HG03571 (cell line): ENCODE measurements around the gene SYNPO.

ENCODE experiments used
- ATAC-seq: cut with Tn5 transposase; IDR thresholded peaks from one replicate; pipeline ENCODE4 v1.9.1; 2021; ENCODE audit not compliant: unreplicated experiment

SYNPO gene

GRCh38 chr5:150607991-150608390 is 32.5 kb upstream of the SYNPO start:
- no peak for ATAC-seq

DNA sequence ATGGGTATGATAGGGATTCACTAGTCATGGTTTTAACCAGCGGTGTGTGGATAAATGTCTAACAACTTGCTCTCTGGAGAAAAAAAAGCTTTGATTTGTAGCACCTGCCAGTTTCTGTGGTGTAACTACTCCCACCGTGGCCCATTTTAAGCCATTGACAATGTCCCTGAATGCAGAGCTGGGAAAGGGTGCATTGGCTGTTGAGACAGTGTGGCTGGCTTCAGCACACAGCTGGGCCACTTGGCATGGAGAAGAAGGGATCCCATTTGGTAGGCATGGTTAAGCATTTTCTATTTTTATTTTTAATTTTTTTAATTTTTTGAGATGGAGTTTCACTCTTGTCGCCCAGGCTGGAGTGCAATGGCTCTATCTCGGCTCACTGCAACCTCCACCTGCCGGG is 31.5 kb upstream of the SYNPO start:
- ATAC-seq = no peak

DNA sequence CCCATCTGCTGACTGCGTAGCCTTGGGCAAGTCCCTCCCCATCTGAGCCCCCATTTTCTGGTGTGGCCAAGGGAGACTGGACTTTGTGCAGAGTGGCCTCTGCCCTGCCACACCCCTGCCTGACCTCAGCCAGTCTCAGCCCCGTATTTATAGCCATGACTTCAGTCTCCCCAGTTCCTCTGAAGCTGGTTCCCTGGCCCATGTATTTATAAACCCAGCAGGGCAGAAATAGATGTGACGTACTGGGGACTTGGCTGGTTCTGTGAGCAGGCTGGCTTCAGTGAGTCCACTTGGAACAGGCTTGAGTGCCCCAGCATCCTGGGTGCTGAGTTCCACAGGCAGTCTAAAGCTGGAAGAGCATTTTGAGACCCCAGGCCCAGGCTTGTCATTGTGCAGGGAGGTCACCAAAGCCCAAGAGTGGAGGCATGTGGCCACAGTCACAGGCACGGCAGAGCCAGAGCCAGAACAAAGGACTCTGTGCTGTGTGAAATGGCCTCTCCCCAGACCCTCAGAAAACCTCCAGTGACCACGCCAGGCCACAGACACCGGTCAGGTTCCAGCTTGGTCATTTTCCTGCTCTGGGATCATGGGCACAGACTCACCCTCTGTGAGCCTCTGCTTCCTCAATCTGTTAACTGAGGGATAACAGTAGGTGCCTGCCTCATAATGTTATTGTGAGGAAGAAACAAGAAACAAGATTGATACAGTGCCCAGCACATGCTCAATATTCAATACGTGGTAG is 30.4 kb upstream of the SYNPO start:
- no peak for ATAC-seq

DNA sequence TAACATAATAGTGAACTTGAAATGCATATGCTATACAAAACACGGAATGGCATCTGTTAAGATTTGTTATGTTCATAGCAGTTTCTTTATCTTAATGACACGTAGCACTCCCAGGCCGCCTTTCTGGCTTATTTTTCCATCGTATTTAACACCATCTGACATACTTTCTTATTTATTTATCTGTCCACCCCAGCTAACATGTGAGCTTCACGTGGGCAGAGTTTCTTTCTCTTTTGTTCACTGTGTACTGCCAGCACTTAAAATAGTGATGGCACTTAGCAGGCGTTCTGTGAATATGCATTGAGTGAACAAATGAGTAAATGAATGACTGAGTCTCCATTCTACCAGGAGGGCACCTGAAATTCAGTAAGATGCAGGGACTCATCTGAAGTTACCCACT is 29.4 kb upstream of the SYNPO start:
- no peak for ATAC-seq

DNA sequence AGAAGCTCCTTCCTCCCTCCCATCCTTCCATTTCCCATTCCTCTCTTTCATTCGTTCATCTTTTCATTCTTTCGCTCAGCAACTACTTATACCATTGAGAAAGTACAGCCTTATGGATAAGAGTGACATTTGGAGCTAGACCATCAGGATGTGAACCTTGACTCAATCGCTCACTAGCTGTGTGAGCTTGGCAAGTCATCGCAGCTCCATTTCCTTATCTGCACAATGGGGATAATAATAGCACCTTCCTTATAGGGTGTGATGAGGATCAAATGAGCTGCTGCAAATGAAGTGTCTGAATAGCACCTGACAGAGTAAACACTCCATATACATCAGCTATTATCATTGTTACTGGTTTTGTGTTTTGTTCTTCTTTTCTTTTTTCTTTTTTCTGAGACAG is 28.1 kb upstream of the SYNPO start:
- no peak for ATAC-seq

DNA sequence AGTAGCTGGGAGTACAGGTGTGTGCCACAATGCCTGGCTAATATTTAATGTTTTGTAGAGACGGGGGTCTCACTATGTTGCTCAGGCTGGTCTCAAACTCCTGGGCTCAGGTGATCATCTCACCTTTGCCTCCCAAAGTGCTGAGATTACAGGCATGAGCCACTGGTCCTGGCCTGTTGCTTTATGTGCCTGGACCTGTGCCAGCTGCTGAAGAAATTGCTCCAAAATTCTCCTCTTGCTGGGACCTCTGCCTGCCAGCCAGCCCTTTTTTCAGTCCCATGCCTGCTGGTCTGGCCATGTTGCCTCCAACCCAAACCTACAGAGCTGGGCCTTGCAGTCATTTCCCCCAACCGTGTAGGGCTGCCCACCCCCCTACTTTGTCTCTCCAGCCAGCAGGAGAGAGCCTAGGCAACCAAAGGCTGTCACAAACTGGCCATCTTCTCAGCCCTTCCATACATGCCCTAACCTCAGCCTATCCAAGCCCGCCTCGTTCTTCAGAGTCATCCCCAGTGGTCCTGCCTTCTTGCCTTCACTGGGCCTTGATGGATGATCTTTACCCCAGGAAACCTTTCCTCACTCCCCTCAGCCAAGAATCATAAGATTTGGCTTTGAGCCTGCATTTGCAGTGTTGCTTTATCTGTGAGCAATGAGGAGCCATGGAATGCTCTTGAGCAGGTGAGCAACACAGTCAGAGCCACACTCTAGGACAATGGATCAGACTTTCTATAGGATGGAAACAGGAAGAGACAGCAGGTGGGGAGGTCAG is 27.4 kb upstream of the SYNPO start:
- no peak for ATAC-seq

GRCh38 chr5:150613991-150614660 is 26.3 kb upstream of the SYNPO start:
- ATAC-seq = no peak

- no peak for ATAC-seq
These were observed 25.8 kb upstream of the SYNPO start for GRCh38 chr5:150614661-150615060.

- ATAC-seq = no peak
These were observed 25.2 kb upstream of the SYNPO start for GRCh38 chr5:150615141-150615699.

DNA sequence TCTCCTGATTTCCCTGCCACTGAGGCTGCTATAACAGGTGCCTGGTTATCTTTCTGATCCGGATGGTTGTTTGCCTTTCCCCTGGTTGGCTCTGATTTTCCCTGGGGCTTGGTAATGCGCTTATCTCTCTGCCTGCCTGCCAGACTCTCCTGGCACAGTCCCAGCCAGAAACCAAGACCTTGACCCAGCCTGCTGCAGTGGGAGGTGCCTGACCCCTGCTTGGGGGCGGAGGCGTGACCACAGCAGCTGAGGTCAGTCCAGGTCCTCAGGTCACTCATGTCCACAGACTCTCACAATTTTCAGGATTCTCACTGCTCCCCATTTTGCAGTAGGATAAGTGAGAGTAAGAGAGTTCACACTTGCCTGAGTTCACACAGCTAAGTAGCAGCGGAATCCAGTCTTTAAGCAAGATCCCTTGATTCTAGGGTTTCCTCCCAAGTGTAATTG is 24.4 kb upstream of the SYNPO start:
- ATAC-seq = no peak

DNA sequence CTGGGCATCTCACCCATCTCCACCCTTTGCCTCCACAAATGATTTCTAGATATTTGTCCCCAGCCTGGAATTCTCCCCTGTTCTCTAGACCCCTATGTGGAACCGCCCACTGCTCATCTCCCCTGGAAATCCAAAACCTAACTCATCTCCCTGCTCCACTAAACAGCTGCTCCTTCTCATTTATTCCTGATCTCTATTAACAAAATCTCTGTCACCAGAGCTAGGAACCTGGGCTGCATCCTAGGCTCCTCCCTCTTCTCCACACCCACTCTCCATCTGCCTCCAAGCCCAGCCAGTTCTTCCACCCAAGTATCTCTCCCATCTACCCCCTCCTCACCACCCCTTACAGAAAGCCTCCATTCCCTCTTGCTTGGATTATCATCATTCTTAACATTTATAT is 24.0 kb upstream of the SYNPO start:
- no peak for ATAC-seq

DNA sequence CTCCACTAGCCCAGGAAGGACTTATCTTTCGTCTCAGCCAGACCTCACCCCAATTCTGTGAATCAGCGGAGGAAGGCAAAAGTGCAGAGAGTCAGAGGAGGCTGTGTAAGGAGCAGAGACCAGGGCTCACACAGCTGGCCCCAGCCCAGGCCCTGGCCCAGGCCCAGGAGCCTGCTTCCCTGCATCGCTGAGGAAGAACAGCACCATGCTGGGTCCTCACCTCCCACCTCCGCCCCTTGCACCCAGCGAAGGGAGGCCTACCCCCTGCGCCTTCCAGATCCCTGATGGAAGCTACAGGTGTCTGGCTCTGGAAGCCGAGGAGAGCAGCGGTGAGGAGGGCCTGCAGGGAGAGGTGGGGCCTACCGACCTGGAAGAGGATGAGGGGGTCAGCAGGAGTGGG is 22.3 kb upstream of the SYNPO start:
- ATAC-seq = no peak

DNA sequence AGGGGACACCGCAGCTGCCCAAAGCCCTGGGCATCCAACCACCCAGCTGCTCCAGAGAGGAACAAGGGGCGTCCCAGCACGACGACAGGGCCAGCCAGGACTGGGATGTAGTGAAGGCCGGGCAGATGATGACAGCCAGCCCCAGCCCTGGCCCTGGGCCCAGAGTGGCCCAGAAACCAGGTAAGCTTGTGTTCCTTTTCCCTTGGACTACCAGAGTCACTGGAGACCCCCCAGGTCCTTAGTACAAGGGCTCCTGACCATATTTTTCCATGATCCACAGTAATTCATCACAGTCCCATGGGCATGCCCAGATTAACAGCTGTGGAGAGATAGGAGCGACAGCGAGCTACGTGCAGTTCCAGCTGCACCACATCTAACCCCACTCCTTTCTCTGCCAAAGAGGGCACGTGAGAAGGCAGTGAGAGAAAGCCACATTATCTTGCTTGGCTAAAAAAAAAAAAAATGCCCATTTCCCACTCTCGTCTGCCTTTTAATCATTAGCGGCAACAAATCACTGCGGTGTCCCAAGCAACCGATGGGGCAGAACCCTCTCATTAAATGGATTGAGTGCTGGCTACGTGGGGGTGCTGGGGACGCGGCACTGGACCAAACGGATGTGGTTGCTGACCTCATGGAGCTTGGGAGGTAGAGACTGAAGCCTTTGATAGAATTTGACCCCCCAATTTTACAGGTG is 21.7 kb upstream of the SYNPO start:
- no peak for ATAC-seq

DNA sequence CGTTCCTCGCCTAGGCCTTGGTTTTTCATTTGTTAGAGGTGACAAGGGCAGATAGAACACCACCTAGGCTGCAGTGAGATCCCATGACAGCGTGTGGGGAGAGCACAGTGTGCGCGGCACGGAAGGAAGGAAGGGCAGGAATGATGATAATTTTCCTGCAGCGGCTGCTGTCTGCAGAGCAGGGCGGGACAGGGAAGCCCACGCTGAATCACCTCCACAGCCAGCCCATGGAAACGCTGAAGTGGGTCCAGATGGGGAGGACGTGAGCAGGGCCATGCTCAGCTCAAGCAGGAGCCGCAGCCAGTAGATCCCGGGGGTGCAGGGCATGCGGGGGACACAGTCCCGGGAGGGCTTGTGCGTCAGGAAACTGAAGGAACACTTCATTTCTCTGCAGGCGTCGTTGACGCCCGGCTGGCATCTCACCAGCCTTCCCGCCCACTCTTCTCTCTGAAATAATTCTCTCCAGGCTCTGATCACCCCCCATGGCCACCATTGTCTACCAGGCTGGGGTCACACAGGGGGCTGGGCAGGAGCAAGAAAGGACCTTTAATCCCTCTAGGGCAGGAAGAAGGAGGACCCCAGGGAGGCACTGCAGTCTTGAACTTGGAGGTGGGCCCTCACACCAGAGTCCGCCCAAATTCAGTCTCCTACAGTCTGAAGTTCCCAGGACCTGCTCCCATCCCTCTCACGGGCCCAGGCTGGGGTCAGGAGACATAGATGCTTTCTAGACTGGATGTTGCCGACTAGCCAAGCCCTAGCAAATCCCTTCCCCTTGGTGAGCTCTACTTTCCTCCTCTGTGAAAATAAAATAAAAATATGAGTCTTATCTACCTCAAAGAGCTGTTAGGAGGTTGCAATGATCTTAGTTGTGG is 20.9 kb upstream of the SYNPO start:
- ATAC-seq = no peak

DNA sequence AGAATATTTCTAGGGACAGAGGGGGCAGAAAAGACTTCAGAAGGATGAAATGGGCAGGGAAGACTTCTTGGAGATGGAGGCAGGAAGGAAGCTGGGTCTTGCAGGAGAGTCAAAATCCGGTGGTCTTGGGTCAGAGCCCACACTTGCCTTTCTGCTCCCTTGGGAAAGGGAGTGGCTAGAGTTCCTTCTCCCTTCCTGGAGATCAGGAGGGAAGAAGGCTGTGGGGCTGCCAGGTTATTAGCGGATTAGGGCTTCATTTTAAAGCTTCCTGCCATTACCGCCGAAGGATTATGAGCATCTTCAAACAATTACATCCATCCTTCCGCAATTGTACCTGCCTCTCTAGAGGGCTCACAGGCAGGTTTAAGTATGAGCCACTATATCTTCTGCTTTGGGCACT is 19.2 kb upstream of the SYNPO start:
- no peak for ATAC-seq

GRCh38 chr5:150622157-150622556 is 18.3 kb upstream of the SYNPO start:
- ATAC-seq = no peak

GRCh38 chr5:150623152-150623877 is 17.1 kb upstream of the SYNPO start:
- no peak for ATAC-seq

GRCh38 chr5:150623878-150624216 is 16.6 kb upstream of the SYNPO start:
- no peak for ATAC-seq

- peak; percentile 40 for ATAC-seq
These were observed 15.9 kb upstream of the SYNPO start for GRCh38 chr5:150624334-150625163.
